HG02970 (cell line): ENCODE data around the gene LTBP4.

Source experiments
- ATAC-seq: cut with Tn5 transposase; IDR thresholded peaks from one replicate; pipeline ENCODE4 v1.9.1; 2021; ENCODE audit warnings: mild to moderate bottlenecking, moderate library complexity, moderate number of reproducible peaks; ENCODE audit not compliant: unreplicated experiment, low FRiP score

The LTBP4 gene

DNA sequence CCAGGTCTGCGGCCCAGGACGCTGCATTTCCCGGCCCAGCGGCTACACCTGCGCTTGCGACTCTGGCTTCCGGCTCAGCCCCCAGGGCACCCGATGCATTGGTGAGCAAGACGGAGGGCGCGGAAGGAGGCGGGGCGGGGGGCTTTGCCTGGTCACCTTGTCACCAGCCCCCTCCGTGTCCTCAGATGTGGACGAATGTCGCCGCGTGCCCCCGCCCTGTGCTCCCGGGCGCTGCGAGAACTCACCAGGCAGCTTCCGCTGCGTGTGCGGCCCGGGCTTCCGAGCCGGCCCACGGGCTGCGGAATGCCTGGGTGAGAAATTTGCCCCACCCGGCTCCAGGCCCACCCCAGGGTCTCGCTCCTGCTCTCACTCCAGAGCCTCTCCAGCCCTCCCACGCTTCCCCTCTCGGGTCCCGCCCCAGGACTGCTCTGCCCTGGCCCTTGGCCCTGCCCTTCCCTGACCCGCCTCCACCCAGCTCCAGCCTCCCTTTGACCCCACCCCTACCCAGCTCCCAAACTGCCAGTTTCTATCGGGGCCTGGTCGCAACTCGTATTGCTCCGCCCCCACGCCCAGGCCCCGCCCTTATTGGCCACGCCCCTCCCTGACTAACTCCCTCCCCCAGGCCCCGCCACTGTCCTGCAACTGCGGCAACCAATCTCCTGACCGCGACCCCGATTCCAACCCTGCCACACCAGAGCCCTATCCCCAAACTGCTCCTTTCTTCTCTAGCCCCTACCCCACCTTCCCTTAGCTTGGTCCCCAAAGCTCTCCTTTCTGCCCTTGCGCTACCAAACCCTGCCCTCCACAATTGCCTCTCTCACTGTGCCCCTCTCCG is 8.6 kb downstream of the LTBP4 start:
- peak; percentile 53 for ATAC-seq

DNA sequence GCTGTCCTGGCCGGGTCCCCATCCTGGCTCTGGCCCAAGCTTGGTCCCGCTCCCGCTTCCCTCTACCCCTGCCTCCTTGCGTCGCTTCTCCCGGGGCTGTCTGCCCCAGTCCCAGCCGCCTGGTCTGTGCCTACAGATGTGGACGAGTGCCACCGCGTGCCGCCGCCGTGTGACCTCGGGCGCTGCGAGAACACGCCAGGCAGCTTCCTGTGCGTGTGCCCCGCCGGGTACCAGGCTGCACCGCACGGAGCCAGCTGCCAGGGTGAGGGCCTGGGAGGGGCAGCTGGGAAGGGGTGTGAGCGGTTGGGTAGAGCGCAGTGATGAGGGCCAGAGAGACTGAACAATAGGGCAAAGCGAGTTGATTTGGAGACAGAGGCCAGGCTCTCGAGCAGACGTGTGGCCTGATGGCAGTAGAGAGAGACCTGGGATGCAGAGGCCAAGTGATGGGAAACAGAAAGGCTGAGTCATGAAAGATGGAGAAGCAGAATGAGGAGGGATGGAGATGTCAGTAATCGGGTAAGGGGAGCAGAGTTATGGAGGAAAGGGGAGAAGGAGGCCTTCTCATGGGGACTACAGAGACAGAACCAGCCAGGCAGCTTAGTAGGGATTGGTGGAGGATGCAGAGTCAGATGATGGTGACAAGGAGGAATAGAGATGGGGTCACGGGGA is 9.4 kb downstream of the LTBP4 start:
- no peak for ATAC-seq

DNA sequence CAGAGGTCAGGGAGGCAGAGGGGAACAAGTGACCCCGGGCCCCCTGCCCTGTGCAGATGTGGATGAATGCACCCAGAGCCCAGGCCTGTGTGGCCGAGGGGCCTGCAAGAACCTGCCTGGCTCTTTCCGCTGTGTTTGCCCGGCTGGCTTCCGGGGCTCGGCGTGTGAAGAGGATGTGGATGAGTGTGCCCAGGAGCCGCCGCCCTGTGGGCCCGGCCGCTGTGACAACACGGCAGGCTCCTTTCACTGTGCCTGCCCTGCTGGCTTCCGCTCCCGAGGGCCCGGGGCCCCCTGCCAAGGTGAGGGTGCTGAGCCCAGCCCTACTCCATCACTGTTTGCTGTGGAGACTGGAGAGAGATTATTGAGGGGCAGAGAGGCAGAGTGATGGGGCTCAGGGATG is 9.9 kb downstream of the LTBP4 start:
- ATAC-seq, result no peak

DNA sequence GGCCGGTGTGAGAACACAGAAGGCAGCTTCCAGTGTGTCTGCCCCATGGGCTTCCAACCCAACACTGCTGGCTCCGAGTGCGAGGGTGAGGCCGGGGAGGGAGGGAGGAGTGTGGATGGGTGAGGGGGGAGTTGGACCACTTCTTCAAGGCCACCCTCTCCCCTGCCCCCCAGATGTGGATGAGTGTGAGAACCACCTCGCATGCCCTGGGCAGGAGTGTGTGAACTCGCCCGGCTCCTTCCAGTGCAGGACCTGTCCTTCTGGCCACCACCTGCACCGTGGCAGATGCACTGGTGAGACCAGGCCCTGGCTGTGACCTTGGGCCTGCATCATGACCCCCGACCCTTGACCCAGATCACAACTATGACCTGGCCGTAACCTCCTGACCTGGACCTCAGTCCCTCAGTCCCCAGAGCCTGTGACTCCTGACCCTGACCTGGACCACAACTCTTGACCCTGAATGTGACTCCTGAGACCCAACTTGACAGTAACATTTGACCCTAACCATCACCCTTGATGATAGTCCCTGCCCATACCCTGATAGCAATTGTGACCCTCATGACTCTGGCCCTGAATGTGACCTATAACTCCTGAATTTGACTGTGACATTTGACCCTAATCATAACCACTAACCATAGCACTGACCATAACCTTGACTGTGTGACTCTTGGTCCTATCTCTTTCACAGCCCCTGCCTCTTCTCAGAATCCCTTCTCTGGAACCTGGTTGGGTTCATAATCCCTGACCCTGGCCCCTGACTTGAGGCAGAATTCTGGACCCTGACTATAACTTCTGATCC is 10.9 kb downstream of the LTBP4 start:
- ATAC-seq, result no peak

DNA sequence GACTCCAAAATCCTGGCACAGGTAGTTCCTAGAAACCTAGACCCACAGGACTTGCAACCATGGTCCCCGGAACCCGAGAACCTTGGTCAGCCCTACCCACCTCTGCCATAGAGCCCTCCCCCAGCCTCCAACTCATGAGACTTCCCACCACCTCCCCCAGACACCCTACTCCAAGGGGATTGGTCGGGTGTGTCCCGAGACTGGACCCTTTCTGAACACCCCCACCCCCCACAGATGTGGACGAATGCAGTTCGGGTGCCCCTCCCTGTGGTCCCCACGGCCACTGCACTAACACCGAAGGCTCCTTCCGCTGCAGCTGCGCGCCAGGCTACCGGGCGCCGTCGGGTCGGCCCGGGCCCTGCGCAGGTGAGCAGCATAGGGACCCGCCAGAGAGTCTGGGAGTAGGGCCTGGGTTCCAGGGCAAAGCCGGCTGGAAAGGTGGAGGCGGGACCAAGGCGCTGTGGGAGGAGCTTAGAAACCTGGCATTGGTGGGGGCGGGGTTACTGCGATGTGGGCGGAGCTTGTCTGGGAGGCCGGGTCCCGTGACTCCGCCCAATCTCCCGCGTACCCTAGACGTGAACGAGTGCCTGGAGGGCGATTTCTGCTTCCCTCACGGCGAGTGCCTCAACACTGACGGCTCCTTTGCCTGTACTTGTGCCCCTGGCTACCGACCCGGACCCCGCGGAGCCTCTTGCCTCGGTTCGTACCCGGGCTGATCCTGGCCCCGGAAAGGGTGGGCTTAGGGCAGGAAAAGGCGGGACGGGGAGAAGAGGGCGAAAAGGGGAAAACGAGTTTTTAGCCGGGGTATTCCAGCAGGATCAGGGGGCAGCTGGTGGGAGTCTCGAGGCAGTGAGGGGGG is 11.9 kb downstream of the LTBP4 start:
- ATAC-seq, result no peak

DNA sequence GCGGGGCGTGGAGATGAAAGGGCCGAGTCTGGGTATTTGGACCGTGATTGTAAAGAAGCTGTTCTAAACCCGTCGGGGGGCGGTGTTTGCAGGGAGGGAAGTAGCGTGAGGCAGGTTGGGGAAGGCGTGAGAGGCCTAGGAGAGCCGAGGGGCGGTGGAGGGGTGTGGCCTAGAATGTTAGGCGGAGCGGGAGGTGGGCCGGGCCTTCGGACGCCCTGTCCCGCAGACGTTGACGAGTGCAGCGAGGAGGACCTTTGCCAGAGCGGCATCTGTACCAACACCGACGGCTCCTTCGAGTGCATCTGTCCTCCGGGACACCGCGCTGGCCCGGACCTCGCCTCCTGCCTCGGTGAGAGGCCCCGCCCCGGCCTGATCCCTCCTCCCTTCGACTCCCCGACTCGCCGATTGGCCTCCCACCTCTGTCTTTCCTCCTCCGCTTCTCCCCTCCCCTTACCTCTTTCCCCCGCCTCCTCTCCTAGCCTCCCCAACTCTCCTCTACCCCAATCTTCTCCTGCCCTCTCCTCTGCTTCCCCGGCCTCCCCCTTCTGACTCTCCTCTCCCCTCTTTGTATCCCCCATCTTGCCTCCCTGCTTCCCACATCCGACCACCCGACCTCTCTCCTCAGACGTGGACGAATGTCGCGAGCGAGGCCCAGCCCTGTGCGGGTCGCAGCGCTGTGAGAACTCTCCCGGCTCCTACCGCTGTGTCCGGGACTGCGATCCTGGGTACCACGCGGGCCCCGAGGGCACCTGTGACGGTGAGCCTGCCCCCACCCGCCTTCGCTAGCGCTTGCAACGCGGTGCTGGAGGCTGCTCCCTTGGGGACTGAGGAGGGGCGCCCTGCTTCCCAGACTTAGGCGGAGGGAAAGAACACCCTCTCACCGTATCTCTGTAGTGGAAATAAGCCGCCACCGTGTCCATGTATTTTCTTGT is 12.8 kb downstream of the LTBP4 start:
- peak; percentile 38 for ATAC-seq

DNA sequence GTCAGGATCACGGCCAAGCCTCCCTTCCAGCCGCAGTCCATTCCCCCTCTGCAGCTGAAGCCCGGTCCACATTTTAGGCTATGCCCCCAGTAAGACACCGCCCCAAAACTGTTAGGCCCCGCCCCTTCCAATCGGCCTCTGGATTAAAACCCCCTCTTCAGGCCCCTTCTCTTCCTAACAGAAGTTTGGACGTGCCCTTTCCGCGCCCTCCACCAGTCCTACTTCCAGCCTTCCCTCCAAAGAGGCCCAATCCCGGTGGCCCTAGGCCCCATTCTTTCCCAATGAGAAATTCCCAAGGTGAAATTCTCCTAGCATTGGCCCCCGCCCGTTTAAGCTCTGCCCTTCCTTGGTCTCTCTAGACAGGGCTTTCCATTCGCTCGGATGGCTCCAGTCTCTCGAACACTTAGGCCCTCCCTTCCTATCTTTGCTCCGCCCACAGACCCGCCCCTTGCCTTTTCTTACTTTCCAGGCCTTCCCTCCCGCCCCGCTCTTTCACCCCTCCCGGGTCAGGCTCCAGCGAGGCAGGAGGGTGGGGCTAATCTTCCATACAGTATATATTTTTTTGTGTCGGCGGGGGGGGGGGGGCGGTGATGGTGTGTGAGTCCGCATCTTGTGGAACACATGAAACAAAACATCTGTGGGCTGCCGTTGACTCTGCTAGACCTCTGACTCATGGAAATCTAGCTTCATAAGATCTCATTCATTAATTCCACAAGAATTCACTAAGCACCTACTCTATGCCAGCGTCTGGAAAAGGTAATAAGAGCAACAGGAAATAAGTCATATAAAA is 13.6 kb downstream of the LTBP4 start:
- no peak for ATAC-seq

DNA sequence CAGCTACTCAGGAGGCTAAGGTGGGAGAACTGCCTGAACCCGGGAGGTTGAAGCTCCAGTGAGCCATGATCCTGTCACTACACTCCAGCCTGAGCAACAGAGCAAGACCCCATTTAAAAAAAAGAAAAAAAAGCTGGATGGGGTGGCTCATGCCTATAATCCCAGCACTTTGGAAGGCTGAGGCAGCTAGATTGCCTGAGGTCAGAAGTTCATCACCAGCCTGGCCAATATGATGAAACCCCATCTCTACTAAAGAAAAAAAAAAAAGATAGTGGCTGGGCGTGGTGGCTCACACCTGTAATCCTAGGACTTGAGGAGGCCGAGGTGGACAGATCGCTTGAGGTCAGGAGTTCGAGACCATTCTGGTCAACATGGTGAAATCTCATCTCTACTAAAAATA is 15.0 kb downstream of the LTBP4 start:
- no peak for ATAC-seq

DNA sequence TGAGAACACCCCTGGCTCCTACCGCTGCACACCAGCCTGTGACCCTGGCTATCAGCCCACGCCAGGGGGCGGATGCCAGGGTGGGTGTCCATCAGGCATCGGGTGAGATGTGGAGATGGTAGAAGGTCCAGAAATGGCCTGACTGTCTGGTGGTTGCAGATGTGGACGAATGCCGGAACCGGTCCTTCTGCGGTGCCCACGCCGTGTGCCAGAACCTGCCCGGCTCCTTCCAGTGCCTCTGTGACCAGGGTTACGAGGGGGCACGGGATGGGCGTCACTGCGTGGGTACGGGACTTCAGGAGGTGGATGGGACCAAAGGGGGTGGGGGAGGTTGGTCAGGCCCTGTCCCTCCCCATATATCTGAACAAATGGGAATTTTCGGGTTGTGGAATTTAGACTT is 15.8 kb downstream of the LTBP4 start:
- ATAC-seq, result no peak

DNA sequence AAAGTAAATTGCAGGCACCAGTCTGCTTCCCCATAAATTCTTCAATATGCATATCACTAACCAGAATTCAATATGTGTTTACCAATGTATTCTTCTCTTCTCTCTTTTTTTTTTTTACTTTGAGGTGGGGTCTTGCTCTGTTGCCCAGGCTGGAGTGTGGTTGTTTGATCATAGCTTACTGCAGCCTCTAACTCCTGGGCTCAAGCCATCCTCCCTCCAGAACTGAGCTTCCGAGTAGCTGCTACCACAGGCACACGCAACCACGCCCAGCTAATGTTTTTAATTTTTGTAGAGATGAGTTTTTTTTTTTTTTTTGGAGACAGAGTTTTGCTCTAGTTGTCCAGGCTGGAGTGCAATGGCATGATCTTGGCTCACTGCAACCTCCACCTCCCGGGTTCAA is 16.8 kb downstream of the LTBP4 start:
- no peak for ATAC-seq

DNA sequence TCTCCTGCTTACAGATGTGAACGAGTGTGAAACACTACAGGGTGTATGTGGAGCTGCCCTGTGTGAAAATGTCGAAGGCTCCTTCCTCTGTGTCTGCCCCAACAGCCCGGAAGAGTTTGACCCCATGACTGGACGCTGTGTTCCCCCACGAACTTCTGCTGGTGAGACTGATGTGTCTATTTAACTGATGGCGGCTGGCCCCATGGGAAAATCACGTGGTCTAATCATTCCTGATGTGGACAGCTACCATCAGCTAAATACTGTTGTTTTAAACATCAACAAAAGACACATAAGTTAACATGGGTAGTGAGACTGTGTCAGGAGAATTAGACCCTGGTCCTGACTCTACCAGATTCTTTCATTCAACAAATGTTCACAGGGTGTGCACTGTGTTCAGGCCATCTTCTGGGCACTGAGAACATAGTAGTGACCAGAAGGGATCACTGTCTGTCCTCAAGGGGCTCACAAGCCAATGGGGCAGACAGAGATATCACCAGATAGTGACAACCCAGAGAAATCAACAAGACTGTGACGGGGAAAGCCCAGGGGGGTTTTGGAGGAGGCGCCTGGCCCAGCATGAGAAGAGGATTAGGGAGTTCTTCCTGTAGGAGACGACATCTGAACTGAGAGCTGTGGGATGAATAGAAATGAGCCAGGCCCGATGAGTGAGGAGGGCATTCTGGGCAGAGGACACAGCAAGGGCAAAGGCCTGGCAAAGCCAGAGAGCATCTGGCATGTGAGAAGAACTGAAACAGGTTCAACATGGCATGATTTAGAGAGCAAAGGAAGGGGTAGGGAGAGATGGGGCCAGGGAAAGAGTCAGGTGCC is 18.4 kb downstream of the LTBP4 start:
- ATAC-seq, result no peak

DNA sequence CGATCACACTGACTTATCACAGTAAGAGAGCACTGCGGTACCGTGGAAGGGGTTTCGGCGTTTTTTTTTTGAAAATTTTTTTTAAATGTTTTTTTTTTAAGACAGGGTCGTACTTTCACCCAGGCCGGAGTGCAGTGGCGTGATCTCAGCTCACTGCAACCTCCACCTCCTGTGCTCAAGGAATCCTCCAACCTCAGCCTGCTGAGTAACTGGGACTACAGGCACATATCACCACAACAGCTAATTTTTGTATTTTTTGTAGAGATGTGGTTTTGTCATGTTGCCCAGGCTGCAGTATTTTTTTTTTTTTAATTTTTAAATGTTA is 19.0 kb downstream of the LTBP4 start:
- ATAC-seq, result no peak

DNA sequence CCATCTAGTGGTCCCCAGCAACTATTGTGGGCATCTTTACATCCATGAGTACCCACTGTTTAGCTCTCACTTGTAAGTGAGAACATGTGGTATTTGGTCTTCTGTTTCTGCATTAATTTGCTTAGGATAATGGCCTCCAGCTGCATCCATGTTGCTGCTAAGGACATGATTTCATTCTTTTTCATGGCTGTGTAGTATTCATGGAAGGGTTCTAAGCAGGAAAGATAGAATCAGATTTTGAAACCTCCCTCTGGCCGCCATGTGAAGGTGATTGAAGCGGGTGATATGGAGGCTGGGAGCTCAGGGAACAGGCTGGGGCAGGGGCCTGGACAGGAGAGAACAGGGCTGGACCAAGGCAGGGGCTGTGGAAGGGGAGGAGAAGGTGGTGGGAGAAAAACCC is 20.1 kb downstream of the LTBP4 start:
- no peak for ATAC-seq

DNA sequence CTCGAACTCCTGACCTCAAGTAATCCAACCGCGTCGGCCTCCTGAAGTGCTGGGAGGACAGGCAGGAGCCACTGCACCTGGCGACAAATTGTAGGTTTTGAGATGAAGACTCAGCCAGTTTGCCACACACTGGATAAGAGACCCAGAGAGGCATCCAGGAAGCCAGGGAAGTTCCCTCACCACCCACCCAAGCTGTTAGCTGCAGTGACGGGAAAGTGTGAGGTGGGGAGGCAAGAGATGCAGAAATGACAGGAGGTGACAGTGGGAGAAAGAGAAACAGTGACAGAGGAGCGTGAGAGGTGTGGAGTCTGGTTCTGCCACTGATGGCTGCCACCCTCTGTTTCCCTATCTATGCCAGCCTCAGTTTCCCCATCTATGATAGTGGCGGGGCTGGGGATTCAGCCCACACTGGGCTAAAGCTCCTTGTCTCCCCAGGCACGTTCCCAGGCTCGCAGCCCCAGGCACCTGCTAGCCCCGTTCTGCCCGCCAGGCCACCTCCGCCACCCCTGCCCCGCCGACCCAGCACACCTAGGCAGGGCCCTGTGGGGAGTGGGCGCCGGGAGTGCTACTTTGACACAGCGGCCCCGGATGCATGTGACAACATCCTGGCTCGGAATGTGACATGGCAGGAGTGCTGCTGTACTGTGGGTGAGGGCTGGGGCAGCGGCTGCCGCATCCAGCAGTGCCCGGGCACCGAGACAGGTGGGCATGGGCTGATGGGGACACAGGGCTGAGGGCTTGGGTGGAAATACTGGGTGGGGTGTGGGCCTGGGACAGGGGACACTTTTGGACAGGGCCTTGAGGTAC is 21.0 kb downstream of the LTBP4 start:
- ATAC-seq, result no peak

DNA sequence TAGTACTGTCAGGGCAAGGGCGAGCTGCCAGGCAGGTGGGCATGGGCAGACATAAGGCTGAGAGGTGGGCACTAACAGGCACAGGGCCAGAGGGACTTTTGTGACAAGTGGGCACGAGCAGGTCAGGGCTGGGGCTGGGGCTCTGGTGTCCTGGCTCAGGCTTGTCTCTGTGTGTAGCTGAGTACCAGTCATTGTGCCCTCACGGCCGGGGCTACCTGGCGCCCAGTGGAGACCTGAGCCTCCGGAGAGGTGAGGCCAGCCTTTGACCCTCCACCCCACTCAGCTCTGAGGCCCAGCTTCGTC is 21.6 kb downstream of the LTBP4 start:
- ATAC-seq, result no peak

DNA sequence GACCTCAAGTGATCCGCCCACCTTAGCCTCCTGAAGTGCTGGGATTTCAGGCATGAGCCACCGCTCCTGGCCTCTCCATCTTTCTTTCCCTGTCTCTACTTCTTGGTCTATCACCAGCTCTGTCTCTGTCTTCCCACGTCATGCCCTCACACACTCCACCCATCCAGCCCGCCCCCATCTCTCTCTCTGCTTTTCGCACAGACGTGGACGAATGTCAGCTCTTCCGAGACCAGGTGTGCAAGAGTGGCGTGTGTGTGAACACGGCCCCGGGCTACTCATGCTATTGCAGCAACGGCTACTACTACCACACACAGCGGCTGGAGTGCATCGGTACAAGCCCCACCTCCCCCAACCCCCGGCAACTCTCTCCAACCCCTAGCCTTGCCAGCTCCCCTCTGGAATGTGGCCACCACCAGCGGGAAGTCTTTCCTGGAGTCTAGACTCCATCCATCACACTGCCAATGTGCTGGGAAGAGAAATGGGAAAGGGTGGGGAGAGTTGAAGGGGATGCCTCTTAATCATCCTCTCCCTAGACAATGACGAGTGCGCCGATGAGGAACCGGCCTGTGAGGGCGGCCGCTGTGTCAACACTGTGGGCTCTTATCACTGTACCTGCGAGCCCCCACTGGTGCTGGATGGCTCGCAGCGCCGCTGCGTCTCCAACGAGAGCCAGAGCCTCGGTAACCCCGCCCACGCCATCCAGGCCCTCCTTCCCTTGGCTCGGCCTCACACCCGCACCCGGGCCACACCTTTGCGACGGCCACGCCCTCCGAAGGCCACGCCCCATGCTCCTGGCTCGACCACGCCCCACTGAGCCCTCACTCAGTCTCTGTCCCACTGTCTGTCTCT is 22.5 kb downstream of the LTBP4 start:
- no peak for ATAC-seq
